Measurements from ENCODE around the gene FBXO5.

DNA sequence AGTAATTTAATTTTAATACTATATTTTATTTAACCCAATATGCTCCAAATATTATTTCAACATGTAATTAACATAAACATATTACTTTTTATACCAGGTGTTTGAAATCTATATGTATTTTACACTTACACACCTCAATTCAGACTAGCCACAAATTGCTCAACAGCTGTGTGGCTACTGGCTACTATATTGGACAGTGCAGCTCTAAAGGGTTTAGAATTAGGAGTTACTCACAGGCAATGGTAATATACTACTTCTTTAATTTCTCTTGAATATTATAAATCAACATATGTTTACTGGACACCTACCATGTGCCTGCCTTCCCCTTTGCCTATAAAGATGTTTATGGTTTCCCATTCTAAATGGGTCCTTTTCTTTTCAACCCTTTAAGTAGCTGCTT is 17.4 kb upstream of the FBXO5 start:
- no peak for TF ChIP-seq STAT5A (IDR thresholded peaks at IDR 0.05; ENCODE audit: borderline replicate concordance, low read length)
- no peak for TF ChIP-seq SIN3A (IDR thresholded peaks at IDR 0.05; ENCODE audit: borderline replicate concordance in 2 of 2, control insufficient read depth in 1 of 2, low read depth in 2 of 2, low read length in 2 of 2)
- TF ChIP-seq CBX5 (IDR thresholded peaks at IDR 0.05; ENCODE audit: borderline replicate concordance, low read depth): no peak
- no peak for TF ChIP-seq ZFX (CRISPR knock-in tag; IDR thresholded peaks at IDR 0.05)
- TF ChIP-seq, protein P1, sequence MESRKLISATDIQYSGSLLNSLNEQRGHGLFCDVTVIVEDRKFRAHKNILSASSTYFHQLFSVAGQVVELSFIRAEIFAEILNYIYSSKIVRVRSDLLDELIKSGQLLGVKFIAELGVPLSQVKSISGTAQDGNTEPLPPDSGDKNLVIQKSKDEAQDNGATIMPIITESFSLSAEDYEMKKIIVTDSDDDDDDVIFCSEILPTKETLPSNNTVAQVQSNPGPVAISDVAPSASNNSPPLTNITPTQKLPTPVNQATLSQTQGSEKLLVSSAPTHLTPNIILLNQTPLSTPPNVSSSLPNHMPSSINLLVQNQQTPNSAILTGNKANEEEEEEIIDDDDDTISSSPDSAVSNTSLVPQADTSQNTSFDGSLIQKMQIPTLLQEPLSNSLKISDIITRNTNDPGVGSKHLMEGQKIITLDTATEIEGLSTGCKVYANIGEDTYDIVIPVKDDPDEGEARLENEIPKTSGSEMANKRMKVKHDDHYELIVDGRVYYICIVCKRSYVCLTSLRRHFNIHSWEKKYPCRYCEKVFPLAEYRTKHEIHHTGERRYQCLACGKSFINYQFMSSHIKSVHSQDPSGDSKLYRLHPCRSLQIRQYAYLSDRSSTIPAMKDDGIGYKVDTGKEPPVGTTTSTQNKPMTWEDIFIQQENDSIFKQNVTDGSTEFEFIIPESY (CRISPR knock-in tag; IDR thresholded peaks at IDR 0.05): no peak
- no peak for TF ChIP-seq SREBF1 (IDR thresholded peaks at IDR 0.05; ENCODE audit: borderline replicate concordance, low read depth, low read length)
- TF ChIP-seq ZNF79 (CRISPR knock-in tag; IDR thresholded peaks at IDR 0.05; ENCODE audit: low read depth): no peak
- TF ChIP-seq, protein P2, sequence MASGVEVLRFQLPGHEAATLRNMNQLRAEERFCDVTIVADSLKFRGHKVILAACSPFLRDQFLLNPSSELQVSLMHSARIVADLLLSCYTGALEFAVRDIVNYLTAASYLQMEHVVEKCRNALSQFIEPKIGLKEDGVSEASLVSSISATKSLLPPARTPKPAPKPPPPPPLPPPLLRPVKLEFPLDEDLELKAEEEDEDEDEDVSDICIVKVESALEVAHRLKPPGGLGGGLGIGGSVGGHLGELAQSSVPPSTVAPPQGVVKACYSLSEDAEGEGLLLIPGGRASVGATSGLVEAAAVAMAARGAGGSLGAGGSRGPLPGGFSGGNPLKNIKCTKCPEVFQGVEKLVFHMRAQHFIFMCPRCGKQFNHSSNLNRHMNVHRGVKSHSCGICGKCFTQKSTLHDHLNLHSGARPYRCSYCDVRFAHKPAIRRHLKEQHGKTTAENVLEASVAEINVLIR (CRISPR knock-in tag; IDR thresholded peaks at IDR 0.05): no peak
- TF ChIP-seq, protein P3, sequence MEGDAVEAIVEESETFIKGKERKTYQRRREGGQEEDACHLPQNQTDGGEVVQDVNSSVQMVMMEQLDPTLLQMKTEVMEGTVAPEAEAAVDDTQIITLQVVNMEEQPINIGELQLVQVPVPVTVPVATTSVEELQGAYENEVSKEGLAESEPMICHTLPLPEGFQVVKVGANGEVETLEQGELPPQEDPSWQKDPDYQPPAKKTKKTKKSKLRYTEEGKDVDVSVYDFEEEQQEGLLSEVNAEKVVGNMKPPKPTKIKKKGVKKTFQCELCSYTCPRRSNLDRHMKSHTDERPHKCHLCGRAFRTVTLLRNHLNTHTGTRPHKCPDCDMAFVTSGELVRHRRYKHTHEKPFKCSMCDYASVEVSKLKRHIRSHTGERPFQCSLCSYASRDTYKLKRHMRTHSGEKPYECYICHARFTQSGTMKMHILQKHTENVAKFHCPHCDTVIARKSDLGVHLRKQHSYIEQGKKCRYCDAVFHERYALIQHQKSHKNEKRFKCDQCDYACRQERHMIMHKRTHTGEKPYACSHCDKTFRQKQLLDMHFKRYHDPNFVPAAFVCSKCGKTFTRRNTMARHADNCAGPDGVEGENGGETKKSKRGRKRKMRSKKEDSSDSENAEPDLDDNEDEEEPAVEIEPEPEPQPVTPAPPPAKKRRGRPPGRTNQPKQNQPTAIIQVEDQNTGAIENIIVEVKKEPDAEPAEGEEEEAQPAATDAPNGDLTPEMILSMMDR (IDR thresholded peaks at IDR 0.05 in 2 of 3, conservative IDR thresholded peaks at IDR 0.05 in 1 of 3; ENCODE audit: insufficient read depth in 2 of 3, low read depth in 1 of 3, low read length in 3 of 3): no peak
- TF ChIP-seq EGR1 (conservative IDR thresholded peaks at IDR 0.05): no peak
- TF ChIP-seq POLR2AphosphoS5 (IDR thresholded peaks at IDR 0.05; ENCODE audit: control insufficient read depth, insufficient read depth, low read depth, low read length): no peak
